Ammon's horn (tissue), 1 donor: ENCODE results near the gene SLC22A23.
"Not testable (repeated sequence)": the region's sequence is repeated elsewhere in the genome, so short reads cannot be mapped to it uniquely, and the experiment has no call there.

ENCODE experiments used
- DNase-seq: peaks from one replicate; pipeline ENCODE4 v3.0.0-alpha.2; 2016; ENCODE audit warnings: low spot score

SLC22A23 gene

DNA sequence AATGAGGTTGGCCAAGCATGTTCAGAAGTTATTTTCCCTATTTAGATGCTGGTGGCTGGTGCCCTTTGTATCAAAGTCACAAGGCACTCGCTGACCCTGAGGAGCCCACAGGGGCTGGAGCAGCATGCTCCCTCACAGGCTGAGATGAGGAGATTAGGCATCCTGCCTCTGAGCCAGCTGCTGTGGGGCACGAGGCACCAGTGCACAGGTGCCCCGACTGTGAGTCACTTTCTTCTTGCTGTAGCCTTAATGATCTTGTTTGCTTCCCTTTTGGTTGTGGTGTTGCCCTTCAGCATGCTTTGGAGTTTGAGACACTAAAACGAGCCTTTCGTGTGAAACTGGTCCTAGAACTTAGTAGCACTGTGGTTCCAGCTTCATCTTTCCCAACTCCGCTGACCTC, 193.8 kb downstream of the SLC22A23 start:
- DNase-seq, result no peak

DNA sequence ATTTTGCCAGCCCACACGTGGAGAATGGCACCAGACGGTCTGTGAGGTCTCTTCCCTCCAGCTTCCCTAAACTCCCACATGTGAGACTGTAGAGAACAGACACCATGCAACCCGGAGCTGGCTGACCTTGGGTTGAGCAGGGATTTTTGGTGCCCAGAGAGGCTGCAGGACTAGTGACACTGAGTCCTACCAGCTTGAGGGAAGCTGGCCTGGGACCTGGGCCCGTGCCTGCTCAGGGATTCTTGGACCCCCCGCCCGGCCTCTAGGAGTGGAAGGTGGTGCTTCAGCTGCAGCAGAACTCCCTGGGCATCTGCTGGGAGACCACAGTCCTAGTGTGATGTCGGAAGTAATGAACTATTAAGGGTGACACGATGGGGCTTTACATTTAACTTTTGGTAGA, 194.9 kb downstream of the SLC22A23 start:
- no peak for DNase-seq

DNA sequence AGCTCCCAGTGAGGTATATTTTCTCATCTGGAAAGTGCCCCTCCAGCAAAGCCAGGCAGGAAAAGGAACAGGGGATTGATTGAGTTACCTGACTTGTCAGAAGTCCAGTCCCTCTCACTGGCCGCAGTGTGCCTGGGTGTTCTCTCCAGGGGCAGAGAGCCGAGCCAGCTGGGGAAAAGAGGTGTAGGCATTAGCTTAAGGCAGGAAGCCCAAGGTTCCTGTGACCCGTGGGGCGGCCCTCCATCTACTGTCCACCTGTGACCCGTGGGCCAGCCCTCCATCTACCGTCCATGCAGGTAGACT, 195.4 kb downstream of the SLC22A23 start:
- DNase-seq, result no peak

DNA sequence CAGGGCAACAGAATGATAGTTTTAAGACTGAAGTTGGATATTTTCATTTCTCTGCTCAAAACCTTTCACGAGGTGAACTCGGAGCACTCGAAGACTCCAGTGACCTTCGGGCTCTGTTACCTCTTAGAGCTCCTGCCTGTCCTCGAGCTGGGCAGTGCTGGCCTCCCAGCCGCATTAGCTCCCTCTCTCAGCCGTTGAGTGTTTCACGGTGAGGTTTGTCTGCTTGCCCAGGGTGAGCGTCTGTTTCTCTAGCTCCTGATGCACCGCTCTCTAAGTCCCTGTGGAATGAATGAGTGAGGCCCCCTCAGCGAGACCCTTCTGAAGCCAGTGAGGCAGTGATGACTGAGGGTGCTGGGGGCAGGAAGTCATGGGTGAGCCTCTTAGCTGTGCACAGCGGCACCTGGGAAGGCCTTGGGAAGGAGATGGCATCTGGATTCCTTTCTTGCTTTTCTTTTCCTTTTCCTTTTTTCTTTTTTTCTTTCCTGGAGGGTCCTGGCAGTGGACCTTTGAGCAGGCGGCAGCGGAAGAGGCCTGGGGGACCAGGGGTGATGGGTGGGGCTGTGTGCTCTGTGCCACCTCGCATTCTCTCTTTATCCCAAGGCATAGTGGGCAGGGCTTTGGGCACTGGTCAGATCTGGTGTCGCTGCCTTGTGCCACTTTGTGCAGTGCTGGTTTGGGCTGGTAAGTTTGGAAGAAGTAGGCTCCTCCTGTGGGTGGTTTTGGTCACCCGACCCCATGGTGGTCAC, 195.9 kb downstream of the SLC22A23 start:
- no peak for DNase-seq

DNA sequence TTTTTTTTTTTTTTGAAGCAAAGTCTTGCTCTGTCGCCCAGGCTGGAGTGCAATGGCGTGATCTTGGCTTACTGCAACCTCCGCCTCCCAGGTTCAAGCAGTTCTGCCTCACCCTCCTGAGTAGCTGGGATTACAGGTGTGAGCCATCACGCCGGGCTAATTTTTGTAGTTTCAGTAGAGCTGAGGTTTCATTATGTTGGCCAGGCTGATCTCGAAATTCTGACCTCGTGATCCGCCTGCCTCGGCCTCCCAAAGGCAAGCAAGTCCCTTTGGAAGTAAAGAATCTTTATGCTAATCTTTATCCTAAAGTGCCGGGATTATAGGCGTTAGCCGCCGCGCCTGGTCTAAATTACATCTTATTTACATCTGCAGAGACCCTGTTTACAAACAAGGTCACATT, 196.6 kb downstream of the SLC22A23 start:
- DNase-seq, result no peak

GRCh38 chr6:3259491-3259958, 197.3 kb downstream of the SLC22A23 start:
- DNase-seq, result peak; percentile 69

- DNase-seq, result peak; percentile 94
These were observed 197.9 kb downstream of the SLC22A23 start, which contains the start of gene PSMG4 for GRCh38 chr6:3258720-3259490. Gene PSMG4, plus strand, starts transcription at chr6:3258947. Its CDS starts 76 bp downstream, at chr6:3259023.

DNA sequence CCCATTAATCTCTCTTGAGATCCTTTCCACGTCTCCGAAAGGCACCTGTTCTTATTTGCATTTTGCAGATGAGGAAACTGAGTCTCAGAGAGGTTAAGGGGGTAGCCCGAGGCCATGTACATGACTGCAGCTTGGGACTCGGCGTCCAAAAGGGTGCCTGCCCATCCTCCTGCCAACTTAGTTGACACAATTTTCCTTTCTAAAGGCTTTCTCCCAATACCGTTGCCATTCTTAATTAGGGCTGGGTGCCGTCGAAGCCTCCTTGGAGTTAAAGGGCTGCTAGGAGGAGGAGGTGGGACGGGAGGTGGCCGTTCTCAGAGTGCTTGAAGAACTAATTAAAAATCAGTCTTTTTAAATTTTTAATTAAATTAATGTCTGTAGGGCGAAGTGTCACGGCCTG, 198.6 kb downstream of the SLC22A23 start:
- no peak for DNase-seq

DNA sequence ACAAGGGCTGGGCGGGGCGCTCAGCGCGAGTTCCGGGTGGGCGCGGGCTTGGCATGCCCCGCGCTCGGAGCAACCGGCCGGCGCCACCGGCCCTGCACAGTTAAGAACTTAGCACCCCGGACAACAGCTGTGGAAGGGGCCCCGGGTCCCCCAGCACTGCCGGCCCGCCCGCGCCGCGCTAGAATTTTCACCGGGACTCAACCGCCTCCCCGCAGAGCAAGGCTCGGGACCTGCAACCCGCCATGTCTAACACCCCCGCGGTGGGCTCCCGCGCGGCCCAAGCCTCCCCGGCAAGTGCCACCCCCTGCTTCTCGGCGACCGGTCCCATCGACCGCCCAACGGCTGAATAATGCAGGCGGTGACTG, 203.3 kb downstream of the SLC22A23 start:
- no peak for DNase-seq

DNA sequence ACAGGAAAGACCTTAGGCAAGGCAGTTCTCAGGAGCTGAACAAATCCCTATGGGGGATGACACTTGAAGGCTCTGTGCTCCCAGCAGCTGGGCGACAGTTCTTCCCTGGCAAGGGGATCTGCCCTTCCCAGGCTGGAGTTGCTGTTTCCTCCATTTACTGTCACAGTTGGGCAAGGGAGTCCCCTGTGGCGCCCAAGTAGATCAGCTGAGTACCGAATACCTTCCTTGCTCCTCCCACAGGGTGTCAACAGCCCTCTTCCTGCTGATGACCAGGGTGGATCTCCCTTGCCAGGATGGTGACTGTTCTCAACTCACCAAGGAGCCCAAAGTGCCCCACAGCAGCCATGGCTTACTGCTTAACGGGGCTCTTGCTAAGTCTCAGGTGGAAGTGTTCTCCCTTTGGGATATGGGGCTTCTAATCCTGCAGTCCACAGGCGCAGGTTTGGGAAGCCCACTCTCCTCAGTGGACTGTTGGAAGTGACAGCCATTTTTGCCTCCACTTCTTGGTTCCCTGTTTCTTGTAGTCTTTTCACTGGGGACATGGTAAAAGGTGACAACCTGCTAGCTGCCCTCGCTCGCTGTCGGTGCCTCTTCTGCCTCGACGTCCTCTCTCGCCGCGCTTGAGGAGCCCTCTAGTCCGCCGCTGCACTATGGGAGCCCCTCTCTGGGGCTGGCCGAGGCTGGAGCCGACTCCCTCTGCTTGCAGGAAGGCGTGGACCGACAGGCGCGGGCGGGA, 203.8 kb downstream of the SLC22A23 start:
- DNase-seq, result no peak

DNA sequence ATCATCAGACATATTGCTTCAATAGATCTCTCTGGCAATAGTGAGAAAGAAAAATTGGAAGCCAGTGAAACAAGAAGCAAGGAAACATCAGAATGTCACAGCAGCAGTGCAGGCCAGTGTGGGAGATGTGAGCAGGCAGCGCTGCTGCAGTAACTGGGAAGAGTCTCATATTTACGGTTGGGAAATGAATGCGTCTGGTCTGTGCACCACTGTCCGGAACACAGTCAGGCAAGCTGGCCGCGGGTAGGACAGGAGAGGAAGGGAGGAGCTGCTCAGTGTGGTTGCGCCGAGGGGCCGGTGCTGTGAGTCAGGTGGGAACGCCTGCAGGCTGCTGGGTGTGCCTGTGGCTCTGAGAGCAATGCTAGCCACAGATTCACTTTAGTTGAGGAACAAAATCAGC, 204.5 kb downstream of the SLC22A23 start:
- no peak for DNase-seq

DNA sequence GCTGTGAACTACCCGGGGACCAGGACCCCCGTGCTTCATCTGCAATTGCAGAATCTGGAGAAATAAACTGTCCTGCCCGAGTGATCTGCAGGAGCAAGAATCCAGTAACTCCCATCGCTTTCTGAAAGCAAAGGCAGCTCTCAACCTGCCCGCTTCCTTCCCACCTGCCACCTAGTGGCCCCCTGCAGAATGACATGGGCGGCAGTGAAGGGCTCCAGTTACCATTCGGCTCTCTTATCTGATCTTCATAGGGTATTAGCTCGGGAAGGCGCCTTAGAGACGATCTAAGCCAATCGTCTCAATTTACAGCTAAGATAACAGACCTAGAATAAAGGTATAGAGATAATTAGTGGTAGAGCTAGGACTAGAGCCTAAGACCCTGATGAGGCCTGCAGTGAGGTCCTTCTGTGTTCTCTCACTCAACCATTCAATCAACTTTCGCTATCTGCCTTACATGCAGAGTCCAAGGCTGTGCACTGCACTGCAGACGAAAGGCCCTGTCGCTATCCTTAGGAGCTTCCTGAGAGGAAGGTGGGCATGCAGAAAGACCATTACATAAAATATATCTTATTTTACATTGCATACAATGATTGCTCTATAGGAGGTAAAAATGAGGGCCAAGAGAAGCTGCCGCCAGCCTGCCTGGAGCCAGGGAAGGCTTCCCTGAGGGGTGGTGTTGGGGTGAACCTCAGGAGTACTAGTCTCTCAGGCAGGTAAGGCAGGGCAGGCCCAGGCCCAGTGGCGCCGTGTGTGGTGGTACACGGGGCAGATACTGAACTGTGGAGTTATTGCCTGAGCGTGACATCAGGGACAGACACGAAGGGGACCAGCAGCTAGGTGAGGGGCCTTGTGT, 205.2 kb downstream of the SLC22A23 start:
- DNase-seq, result peak; percentile 90

- DNase-seq, result no peak
These were observed 206.6 kb downstream of the SLC22A23 start for GRCh38 chr6:3250231-3250675.

- no peak for DNase-seq
These were observed 207.0 kb downstream of the SLC22A23 start for GRCh38 chr6:3249821-3250220.

DNA sequence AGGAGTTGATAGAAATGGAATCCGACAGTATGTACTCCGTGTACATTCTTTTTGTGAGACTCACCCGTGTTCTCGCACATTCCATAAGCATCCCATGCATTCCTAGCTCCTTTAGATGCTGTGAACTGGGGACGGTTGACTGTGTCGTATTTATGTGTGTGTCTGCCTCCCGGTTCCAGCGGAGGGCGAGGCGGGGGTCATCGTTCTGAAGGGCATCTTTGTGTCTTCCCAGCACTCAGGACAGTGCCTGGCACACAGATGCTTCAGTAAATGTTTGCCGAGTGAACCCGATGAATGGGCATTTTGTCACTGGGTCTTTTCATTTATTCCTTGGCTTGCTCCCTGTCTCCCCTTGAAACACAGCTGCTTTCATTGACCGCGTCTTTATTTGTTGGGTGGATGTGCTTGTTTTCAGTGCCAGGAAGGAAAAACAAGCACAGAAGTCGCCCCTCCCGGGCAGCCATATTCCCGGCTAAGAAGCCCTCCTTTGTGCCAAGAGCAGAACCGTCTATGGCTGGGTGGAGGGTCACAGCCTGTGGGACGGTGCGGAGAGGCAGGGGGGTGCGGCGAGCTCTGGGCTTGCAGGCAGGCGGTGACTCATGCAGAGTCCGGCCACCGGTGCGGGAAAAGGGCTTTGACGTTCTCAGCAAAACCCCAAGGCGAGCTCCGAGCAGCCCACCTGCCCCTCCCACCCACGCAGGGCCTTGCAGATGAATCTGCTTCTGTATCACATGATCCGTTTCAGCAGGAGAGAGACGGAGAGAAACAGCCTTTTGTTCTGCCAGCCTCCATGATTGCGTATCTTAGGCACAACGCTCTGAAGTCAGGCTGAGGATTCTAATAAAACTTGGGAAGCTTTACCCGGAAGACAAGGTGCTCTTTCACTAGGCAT, 209.3 kb downstream of the SLC22A23 start:
- peak; percentile 95 for DNase-seq

GRCh38 chr6:3245216-3245615, 211.6 kb downstream of the SLC22A23 start:
- DNase-seq, result no peak

- DNase-seq, result not testable (repeated sequence)
These were observed 212.1 kb downstream of the SLC22A23 start for GRCh38 chr6:3244832-3245161.

- no peak for DNase-seq
These were observed 212.6 kb downstream of the SLC22A23 start for GRCh38 chr6:3244003-3244831.

DNA sequence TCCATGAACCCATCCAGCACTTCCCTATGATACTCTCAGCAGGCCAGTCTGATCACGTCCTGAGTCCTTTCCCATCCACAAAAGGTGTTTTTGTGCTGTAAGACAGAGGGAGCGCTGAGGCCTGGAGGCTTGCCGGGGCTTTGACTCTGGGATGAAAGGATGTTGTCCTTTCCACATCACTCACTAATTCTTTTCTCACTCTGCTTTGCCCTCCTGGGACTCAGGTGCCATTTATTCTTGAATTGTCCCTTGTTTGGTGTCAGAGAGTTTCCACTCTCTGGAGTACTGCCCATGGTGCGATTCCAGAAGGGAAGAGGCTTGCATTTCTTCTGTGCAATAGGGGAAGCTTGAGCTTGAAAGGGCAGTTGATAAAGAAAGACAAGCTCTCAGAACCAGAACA, 214.1 kb downstream of the SLC22A23 start:
- no peak for DNase-seq

DNA sequence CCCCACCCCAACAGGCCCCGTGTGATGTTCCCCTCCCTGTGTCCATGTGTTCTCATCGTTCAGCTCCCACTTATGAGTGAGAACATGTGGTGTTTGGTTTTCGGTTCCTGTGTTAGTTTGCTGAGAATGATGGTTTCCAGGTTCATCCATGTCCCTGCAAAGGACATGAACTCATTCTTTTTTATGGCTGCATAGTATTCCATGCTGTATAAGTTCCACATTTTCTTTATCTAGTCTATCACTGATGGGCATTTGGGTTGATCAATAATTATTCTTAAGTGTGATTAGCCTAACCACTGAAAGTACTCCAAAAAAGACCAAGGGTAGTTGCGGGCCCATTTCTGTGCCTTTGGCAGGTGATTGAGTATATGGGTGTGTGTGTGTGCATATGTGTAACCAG, 215.1 kb downstream of the SLC22A23 start:
- DNase-seq, result not testable (repeated sequence)
